Trophoblast cell (in vitro differentiated cells and primary cell): ENCODE results near the gene CCDC90B.
"Not testable (repeated sequence)": the region's sequence is repeated elsewhere in the genome, so short reads cannot be mapped to it uniquely, and the experiment has no call there.

ENCODE experiments used
- DNase-seq, 2 donors: peaks; one replicate each; pipeline ENCODE4 v3.0.0-alpha.2; 2016
- H2AFZ ChIP-seq: 2 replicates; pipeline ENCODE4 v1.6.1; 2013; ENCODE audit warnings: low read length, moderate library complexity, mild to moderate bottlenecking; ENCODE audit not compliant: insufficient read depth, poor library complexity
- H2AK5ac ChIP-seq: 2 replicates; pipeline ENCODE4 v1.6.1; 2013; ENCODE audit warnings: mild to moderate bottlenecking, low read length
- H2BK120ac ChIP-seq: 2 replicates; pipeline ENCODE4 v1.6.1; 2013; ENCODE audit warnings: low read length, mild to moderate bottlenecking, moderate library complexity; ENCODE audit not compliant: insufficient read depth, poor library complexity
- H2BK12ac ChIP-seq: 2 replicates; pipeline ENCODE4 v1.6.1; 2013; ENCODE audit warnings: mild to moderate bottlenecking, low read length, moderate library complexity
- H2BK5ac ChIP-seq: 2 replicates; pipeline ENCODE4 v1.6.1; 2013; ENCODE audit warnings: low read length, low read depth, moderate library complexity, mild to moderate bottlenecking; ENCODE audit not compliant: poor library complexity
- H3K14ac ChIP-seq: 2 replicates; pipeline ENCODE4 v1.6.1; 2013; ENCODE audit warnings: mild to moderate bottlenecking, low read length
- H3K18ac ChIP-seq: 2 replicates; pipeline ENCODE4 v1.6.1; 2013; ENCODE audit warnings: mild to moderate bottlenecking, low read length
- H3K23ac ChIP-seq: 2 replicates; pipeline ENCODE4 v1.6.1; 2013; ENCODE audit warnings: low read length
- H3K27ac ChIP-seq: 2 replicates; pipeline ENCODE4 v1.5.1; 2013; ENCODE audit warnings: low read depth, mild to moderate bottlenecking, inconsistent platforms, low read length, moderate library complexity
- H3K27me3 ChIP-seq: 2 replicates; pipeline ENCODE4 v1.6.1; 2013; ENCODE audit warnings: inconsistent platforms, mild to moderate bottlenecking, low read length, moderate library complexity; ENCODE audit not compliant: insufficient read depth
- H3K36me3 ChIP-seq, 2 experiments: 1 replicate in 1 of 2; 2 replicates in 1 of 2; pipeline ENCODE4 v1.6.1; 2013; ENCODE audit warnings: low read length in 2 of 2, mild to moderate bottlenecking in 2 of 2, moderate library complexity in 1 of 2; ENCODE audit not compliant: insufficient read depth in 2 of 2, control insufficient read depth in 1 of 2
- H3K4ac ChIP-seq: 2 replicates; pipeline ENCODE4 v1.6.1; 2013; ENCODE audit warnings: low read depth, mild to moderate bottlenecking, low read length, moderate library complexity
- H3K4me1 ChIP-seq, 2 experiments: 1 replicate in 1 of 2; 2 replicates in 1 of 2; pipeline ENCODE4 v1.6.1; 2013; ENCODE audit warnings: low read length in 2 of 2, mild to moderate bottlenecking in 2 of 2, moderate library complexity in 1 of 2; ENCODE audit not compliant: insufficient read depth in 2 of 2, control insufficient read depth in 1 of 2
- H3K4me2 ChIP-seq: 2 replicates; pipeline ENCODE4 v1.6.1; 2013; ENCODE audit warnings: inconsistent platforms, mild to moderate bottlenecking, low read length, moderate library complexity
- H3K4me3 ChIP-seq: 2 replicates; pipeline ENCODE4 v1.5.1; 2013; ENCODE audit warnings: mild to moderate bottlenecking, low read depth, low read length, inconsistent platforms
- H3K79me1 ChIP-seq: one replicate; pipeline ENCODE4 v1.6.1; 2013; ENCODE audit warnings: low read length
- H3K79me2 ChIP-seq: 2 replicates; pipeline ENCODE4 v1.6.1; 2013; ENCODE audit warnings: low read length, mild to moderate bottlenecking; ENCODE audit not compliant: control insufficient read depth, insufficient read depth, poor library complexity
- H3K9ac ChIP-seq: 2 replicates; pipeline ENCODE4 v1.6.1; 2013; ENCODE audit warnings: mild to moderate bottlenecking, low read length
- H3K9me3 ChIP-seq: 2 replicates; pipeline ENCODE4 v1.6.1; 2013; ENCODE audit warnings: low read depth, mild to moderate bottlenecking, control low read depth, inconsistent platforms, low read length; ENCODE audit not compliant: insufficient read depth
- H4K12ac ChIP-seq: 2 replicates; pipeline ENCODE4 v1.6.1; 2013; ENCODE audit warnings: low read depth, mild to moderate bottlenecking, low read length, moderate library complexity
- H4K8ac ChIP-seq: 2 replicates; pipeline ENCODE4 v1.6.1; 2013; ENCODE audit warnings: low read depth, mild to moderate bottlenecking, low read length, moderate library complexity
- H4K91ac ChIP-seq: one replicate; pipeline ENCODE4 v1.6.1; 2013; ENCODE audit warnings: low read depth, mild to moderate bottlenecking, low read length, moderate library complexity
- WGBS: extraction: QIAGEN DNeasy Blood & Tissue Kit; methylation state at CpG from one replicate; pipeline ENCODE4 v1.1.7; 2013; ENCODE audit warnings: missing lambda C conversion rate; ENCODE audit not compliant: insufficient read length, insufficient coverage; ENCODE audit errors: extremely low coverage; 5-methylcytosine and 5-hydroxymethylcytosine counted together

CCDC90B gene

GRCh38 chr11:83319346-83319745 lies 33.2 kb upstream of the CCDC90B start:
- no peak overlapping the region for H3K27ac ChIP-seq
- H2BK5ac ChIP-seq: no peak overlapping the region
- no peak for DNase-seq
- H2AK5ac ChIP-seq: no peak overlapping the region
- H3K9ac ChIP-seq: no peak overlapping the region
- no peak overlapping the region for H3K4me2 ChIP-seq
- H2BK120ac ChIP-seq: no peak overlapping the region
- H3K36me3 ChIP-seq: no peaks in the 10 kb centered on the region
- H2BK12ac ChIP-seq: no peak overlapping the region
- no peaks in the 10 kb centered on the region for H3K79me2 ChIP-seq
- H3K14ac ChIP-seq: no peak overlapping the region
- no peaks in the 10 kb centered on the region for H3K79me1 ChIP-seq
- no peaks in the 10 kb centered on the region for H3K4me1 ChIP-seq
- no peak overlapping the region for H3K23ac ChIP-seq
- H2AFZ ChIP-seq: no peak overlapping the region
- no peak overlapping the region for H4K8ac ChIP-seq
- no peaks in the 10 kb centered on the region for H3K9me3 ChIP-seq
- H4K91ac ChIP-seq: no peak overlapping the region
- no peak overlapping the region for H3K4me3 ChIP-seq
- no peak overlapping the region for H4K12ac ChIP-seq
- no peaks in the 10 kb centered on the region for H3K27me3 ChIP-seq
- H3K18ac ChIP-seq: no peak overlapping the region
- no peak overlapping the region for H3K4ac ChIP-seq
- WGBS: no CpG with 5 or more reads among the region's 4 CpGs

DNA sequence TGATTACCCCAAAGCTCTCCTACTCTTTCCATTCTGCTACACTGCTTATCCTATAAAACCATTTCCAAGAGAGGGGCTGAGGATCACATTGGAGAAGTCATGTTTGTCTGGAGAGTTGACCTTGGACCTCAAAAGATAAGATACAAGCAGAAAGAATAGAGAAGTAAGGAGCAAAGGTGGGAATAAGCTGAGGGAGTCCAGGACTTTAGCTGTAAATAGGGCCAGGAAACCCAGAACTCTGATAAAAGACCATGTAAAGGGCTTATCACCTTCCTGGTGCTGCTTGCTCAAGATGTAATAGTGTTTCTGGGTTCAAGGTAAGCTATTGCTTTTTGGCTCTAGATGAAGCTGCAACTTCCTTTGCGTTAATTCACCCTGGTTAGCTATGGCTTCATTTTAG lies 32.8 kb upstream of the CCDC90B start:
- WGBS: no CpG with 5 or more reads among the region's 1 CpG
- no peak overlapping the region for H4K91ac ChIP-seq
- H3K18ac ChIP-seq: no peak overlapping the region
- H4K12ac ChIP-seq: no peak overlapping the region
- H3K9me3 ChIP-seq: no peaks in the 10 kb centered on the region
- H3K36me3 ChIP-seq: no peaks in the 10 kb centered on the region
- no peak overlapping the region for H3K23ac ChIP-seq
- no peaks in the 10 kb centered on the region for H3K4me1 ChIP-seq
- H2BK12ac ChIP-seq: no peak overlapping the region
- no peak overlapping the region for H3K4ac ChIP-seq
- no peak overlapping the region for H3K4me3 ChIP-seq
- no peak overlapping the region for H3K14ac ChIP-seq
- H3K4me2 ChIP-seq: no peak overlapping the region
- no peak overlapping the region for H2BK5ac ChIP-seq
- H3K79me2 ChIP-seq: no peaks in the 10 kb centered on the region
- H2AFZ ChIP-seq: no peak overlapping the region
- H3K79me1 ChIP-seq: no peaks in the 10 kb centered on the region
- no peak for DNase-seq
- no peak overlapping the region for H3K27ac ChIP-seq
- no peak overlapping the region for H2BK120ac ChIP-seq
- no peaks in the 10 kb centered on the region for H3K27me3 ChIP-seq
- H2AK5ac ChIP-seq: no peak overlapping the region
- H4K8ac ChIP-seq: no peak overlapping the region
- no peak overlapping the region for H3K9ac ChIP-seq

DNA sequence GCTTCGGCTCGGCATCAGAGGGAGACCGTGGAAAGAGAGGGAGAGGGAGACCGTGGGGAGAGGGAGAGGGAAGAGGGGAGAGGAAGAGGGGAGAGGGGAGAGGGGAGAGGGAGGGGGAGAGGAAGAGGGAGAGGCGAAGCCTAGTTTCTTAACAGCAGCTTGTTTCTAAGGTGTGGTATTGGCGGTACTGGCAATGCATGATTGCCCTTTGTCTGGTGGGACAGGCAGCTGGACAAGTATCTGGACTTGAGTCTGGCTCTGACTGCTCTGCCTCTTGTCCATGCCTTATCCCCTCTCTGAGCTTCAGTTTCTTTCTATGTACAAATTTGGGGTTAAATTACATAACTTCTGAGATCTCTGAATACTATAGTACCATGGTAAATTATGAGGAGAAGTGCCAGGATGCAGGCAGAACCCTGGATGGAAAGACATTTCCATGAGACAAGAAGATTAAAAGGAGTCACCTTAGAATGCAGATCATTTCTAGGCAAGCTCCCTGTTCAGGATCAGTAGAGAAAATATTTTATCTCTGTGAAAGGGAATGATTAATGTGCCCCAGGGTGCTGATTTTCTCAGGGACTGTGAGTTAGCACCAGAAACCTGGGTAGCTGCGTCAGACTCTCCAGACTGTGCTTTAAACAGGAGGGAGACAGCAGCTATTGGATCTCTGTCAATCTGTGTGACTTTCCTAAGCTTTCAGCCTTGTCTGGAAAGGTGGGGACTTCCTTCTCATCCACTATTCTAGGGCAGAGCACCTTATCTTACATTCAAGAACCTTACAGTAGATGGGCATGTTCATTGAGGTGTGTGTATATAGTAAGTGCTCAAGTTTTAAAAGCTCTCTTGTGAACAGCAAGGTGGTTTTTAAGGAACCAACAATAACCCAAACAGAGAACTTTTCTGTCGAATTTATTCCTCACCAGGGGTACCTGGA lies 31.9 kb upstream of the CCDC90B start:
- no peaks in the 10 kb centered on the region for H3K79me1 ChIP-seq
- H3K4ac ChIP-seq: no peak overlapping the region
- H2BK12ac ChIP-seq: no peak overlapping the region
- no peak overlapping the region for H2AK5ac ChIP-seq
- H3K27me3 ChIP-seq: no peaks in the 10 kb centered on the region
- H3K4me3 ChIP-seq: no peak overlapping the region
- H2AFZ ChIP-seq: no peak overlapping the region
- WGBS: no CpG with 5 or more reads among the region's 8 CpGs
- H3K9me3 ChIP-seq: no peaks in the 10 kb centered on the region
- no peak overlapping the region for H3K23ac ChIP-seq
- H3K27ac ChIP-seq: no peak overlapping the region
- DNase-seq: peak; percentile 20 to 39
- H4K8ac ChIP-seq: no peak overlapping the region
- no peak overlapping the region for H2BK5ac ChIP-seq
- H3K4me1 ChIP-seq: no peaks in the 10 kb centered on the region
- H3K36me3 ChIP-seq: no peaks in the 10 kb centered on the region
- H3K9ac ChIP-seq: no peak overlapping the region
- no peak overlapping the region for H4K91ac ChIP-seq
- H3K14ac ChIP-seq: no peak overlapping the region
- H2BK120ac ChIP-seq: no peak overlapping the region
- no peak overlapping the region for H3K4me2 ChIP-seq
- H3K79me2 ChIP-seq: no peaks in the 10 kb centered on the region
- no peak overlapping the region for H3K18ac ChIP-seq
- no peak overlapping the region for H4K12ac ChIP-seq

GRCh38 chr11:83316897-83317268 lies 30.7 kb upstream of the CCDC90B start:
- H3K23ac ChIP-seq, H2BK12ac ChIP-seq, DNase-seq, H3K4ac ChIP-seq, H4K8ac ChIP-seq, H3K27me3 ChIP-seq, H3K79me2 ChIP-seq, H3K4me2 ChIP-seq, H3K9ac ChIP-seq, H2AK5ac ChIP-seq, H3K79me1 ChIP-seq, H3K18ac ChIP-seq, H4K91ac ChIP-seq, H3K9me3 ChIP-seq, H3K4me3 ChIP-seq, H3K14ac ChIP-seq, H3K4me1 ChIP-seq, H2BK120ac ChIP-seq, H3K27ac ChIP-seq, H4K12ac ChIP-seq, H2AFZ ChIP-seq, H2BK5ac ChIP-seq, H3K36me3 ChIP-seq: not testable (repeated sequence)
- WGBS: no CpG with 5 or more reads among the region's 31 CpGs
